Parathyroid adenoma (tissue), 2 donors: ENCODE measurements around the gene LTK.

Experiments
- H2AFZ ChIP-seq: fragments of 300-600 bp; sonication (generic); one replicate; pipeline ENCODE4 v1.7.0; 2017; ENCODE audit warnings: antibody characterized with exemption, mild to moderate bottlenecking
- H3K27ac ChIP-seq: fragments of 300-600 bp; sonication (generic); one replicate; pipeline ENCODE4 v1.7.0; 2017
- H3K27me3 ChIP-seq: fragments of 300-600 bp; sonication (generic); one replicate; pipeline ENCODE4 v1.7.0; 2017; ENCODE audit warnings: low read length; ENCODE audit not compliant: control insufficient read depth, insufficient read depth
- H3K36me3 ChIP-seq: fragments of 300-600 bp; sonication (generic); one replicate; pipeline ENCODE4 v1.7.0; 2017; ENCODE audit warnings: low read length; ENCODE audit not compliant: control insufficient read depth, insufficient read depth
- H3K4me1 ChIP-seq: fragments of 300-600 bp; sonication (generic); one replicate; pipeline ENCODE4 v1.7.0; 2017; ENCODE audit warnings: control low read depth
- H3K4me2 ChIP-seq: fragments of 300-600 bp; sonication (generic); one replicate; pipeline ENCODE4 v1.7.0; 2017; ENCODE audit warnings: low read length
- H3K4me3 ChIP-seq: fragments of 300-600 bp; sonication (generic); one replicate; pipeline ENCODE4 v1.7.0; 2017; ENCODE audit warnings: low read depth, low read length
- H3K79me2 ChIP-seq: fragments of 300-600 bp; sonication (generic); one replicate; pipeline ENCODE4 v1.7.0; 2017; ENCODE audit warnings: control low read depth
- H3K9ac ChIP-seq: fragments of 300-600 bp; sonication (generic); one replicate; pipeline ENCODE4 v1.7.0; 2017; ENCODE audit warnings: mild to moderate bottlenecking
- H3K9me3 ChIP-seq: fragments of 300-600 bp; sonication (generic); one replicate; pipeline ENCODE4 v1.7.0; 2017; ENCODE audit warnings: low read length; ENCODE audit not compliant: control insufficient read depth
- CTCF ChIP-seq: fragments of 300-600 bp; sonication (generic); IDR thresholded peaks from one replicate; pipeline ENCODE4 v1.7.0; 2017; ENCODE audit warnings: antibody characterized with exemption, mild to moderate bottlenecking
- donor health status: primary hyperparathyroidism.

LTK gene

DNA sequence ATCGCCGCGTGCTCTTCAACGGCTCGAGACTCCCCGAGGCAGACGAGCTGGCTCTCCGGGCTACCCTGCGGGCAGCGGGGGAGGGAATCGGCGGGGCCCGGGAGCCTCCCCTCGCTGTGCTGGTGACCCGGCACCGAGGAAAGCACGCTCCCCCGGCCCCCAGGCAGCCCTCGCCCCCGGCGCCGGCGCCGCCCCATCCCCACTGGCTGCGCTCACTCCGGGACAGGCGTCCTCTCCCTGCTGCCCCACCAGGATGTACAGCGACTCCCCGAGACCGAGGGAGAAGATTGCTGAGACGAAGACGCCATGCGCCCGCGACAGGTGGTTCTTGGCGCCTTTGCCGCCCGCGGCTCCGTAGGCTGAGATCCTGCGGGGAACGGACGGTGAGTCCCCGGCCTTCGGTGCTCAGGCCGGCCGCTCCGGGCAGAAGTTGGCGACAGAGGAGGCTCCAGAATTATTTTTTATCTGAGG is 1.7 kb downstream of the LTK start:
- Histone ChIP-seq H3K9ac (no peak overlapping the region), H3K4me3 (no peak overlapping the region), H3K9me3 (no peaks in the 10 kb centered on the region), H2AFZ (peak overlapping the region; percentile 38), H3K36me3 (no peaks in the 10 kb centered on the region), H3K27me3 (no peaks in the 10 kb centered on the region), H3K27ac (no peak overlapping the region), H3K4me1 (no peaks in the 10 kb centered on the region), H3K79me2 (no peaks in the 10 kb centered on the region), H3K4me2 (peak overlapping the region; percentile 48)
- no peak for TF ChIP-seq CTCF

DNA sequence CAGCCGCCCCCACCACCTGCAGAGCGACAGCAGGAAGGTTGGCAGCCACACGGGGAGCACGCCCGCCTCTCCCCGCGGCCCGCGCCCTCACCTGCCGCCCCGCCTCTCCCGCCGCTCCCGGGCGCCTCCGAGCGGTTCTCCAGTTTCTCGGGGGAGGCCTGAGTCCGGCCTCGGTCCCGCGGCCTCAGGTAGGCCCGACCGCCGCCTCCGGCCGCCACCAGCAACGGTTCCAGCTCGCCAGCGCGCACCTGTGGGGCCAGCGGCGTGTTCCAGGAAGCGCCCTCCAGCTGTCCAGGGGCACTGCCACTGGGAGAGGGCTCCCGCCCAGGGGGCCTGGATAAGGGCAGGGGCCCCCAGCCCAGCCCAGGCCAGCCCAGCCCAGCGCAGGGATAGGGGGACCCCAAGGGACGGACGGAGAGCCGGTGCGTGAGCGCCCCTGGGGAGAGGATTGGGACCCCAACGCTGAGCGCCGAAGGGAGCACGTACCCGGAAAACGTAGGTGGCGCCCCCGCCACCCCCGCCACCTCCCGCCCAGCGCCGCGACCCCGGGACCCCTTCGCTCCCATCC is 2.2 kb downstream of the LTK start:
- no peak overlapping the region for H2AFZ ChIP-seq
- no peak for TF ChIP-seq CTCF
- H3K27ac ChIP-seq = no peak overlapping the region
- H3K9ac ChIP-seq = no peak overlapping the region
- no peaks in the 10 kb centered on the region for H3K4me1 ChIP-seq
- no peaks in the 10 kb centered on the region for H3K27me3 ChIP-seq
- H3K9me3 ChIP-seq = no peaks in the 10 kb centered on the region
- no peak overlapping the region for H3K4me3 ChIP-seq
- H3K36me3 ChIP-seq = no peaks in the 10 kb centered on the region
- no peak overlapping the region for H3K4me2 ChIP-seq
- H3K79me2 ChIP-seq = no peaks in the 10 kb centered on the region

DNA sequence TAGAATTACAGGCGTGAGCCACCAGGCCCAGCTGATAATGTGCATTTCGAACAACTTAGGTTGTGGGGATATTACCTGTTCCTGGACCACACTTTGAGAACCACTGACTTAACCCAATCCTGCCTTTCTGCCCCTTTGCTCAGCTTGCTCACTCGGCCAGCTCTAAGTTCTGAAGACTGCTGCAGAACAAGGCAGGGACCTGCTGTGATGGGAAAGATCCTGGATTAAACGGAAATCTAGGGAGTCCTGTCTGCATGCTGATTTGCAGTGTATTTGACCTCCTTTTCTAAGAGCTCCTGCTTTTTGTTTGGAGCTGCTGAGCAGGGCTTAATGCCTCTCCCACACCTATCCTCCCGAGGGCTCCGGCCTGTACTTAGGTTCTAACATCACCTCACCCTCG is 2.9 kb downstream of the LTK start:
- Histone ChIP-seq H3K4me1 (no peaks in the 10 kb centered on the region), H3K27ac (no peak overlapping the region), H3K9ac (no peak overlapping the region), H2AFZ (no peak overlapping the region), H3K79me2 (no peaks in the 10 kb centered on the region), H3K9me3 (no peaks in the 10 kb centered on the region), H3K4me2 (no peak overlapping the region), H3K4me3 (no peak overlapping the region), H3K27me3 (no peaks in the 10 kb centered on the region), H3K36me3 (no peaks in the 10 kb centered on the region)
- TF ChIP-seq CTCF = no peak

DNA sequence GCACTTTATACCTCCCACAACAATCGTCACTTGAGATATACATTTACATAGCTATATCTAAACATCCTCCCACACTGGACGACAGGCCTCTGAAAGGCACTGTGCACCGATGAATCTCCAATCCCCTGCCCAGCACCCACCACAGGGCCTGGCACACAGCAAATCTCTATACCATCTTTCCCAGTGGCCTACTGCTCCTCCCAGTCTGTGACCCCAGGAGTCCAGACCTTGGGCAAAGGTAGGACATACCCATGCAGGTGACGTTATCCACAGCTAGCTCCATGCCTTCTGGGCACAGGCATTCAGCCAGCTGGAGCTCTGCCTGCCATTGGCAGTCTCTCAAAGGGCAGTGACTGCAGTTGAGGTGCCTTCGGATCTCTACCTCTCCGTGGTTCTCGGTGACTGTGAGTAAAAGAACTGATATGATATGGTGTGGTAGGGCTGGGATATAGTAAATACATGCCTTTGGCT is 5.8 kb downstream of the LTK start:
- Histone ChIP-seq H3K9me3 (no peaks in the 10 kb centered on the region), H2AFZ (no peak overlapping the region), H3K36me3 (no peaks in the 10 kb centered on the region), H3K9ac (no peak overlapping the region), H3K4me3 (no peak overlapping the region), H3K4me2 (no peak overlapping the region), H3K27me3 (no peaks in the 10 kb centered on the region), H3K27ac (no peak overlapping the region), H3K4me1 (no peaks in the 10 kb centered on the region), H3K79me2 (no peaks in the 10 kb centered on the region)
- TF ChIP-seq CTCF = no peak

GRCh38 chr15:41506796-41507341 is 6.8 kb downstream of the LTK start:
- Histone ChIP-seq H3K27me3 (no peaks in the 10 kb centered on the region), H3K27ac (no peak overlapping the region)
- TF ChIP-seq CTCF = no peak

More at GRCh38 chr15:41506796-41507341, 6.8 kb downstream of the LTK start:
- no peak overlapping the region for H3K9ac ChIP-seq
- H3K4me2 ChIP-seq = no peak overlapping the region
- no peaks in the 10 kb centered on the region for H3K79me2 ChIP-seq
- no peak overlapping the region for H2AFZ ChIP-seq
- H3K4me3 ChIP-seq = no peak overlapping the region
- no peaks in the 10 kb centered on the region for H3K9me3 ChIP-seq
- H3K36me3 ChIP-seq = no peaks in the 10 kb centered on the region
- no peaks in the 10 kb centered on the region for H3K4me1 ChIP-seq
